Cardiac fibroblast (primary cell): ENCODE measurements around the gene SGSM2.

Source experiments
- DNase-seq, 2 donors: peaks; one replicate each; pipeline versions ENCODE4 v3.0.0 to v3.0.0-alpha.2; 2010; ENCODE audit warnings: low read depth in 2 of 2
- H3K4me3 ChIP-seq, 2 donors: replicated peaks in 1 of 2; 1 replicate in 1 of 2; 2 replicates in 1 of 2; pipeline ENCODE4 v1.5.1; 2011; ENCODE audit warnings: low read depth in 2 of 2, low read length in 2 of 2, mild to moderate bottlenecking in 2 of 2, moderate library complexity in 1 of 2
- CTCF ChIP-seq: IDR thresholded peaks from one replicate; pipeline ENCODE4 v1.5.1; 2011; ENCODE audit warnings: low read depth, mild to moderate bottlenecking, low read length, inconsistent platforms

SGSM2 gene

DNA sequence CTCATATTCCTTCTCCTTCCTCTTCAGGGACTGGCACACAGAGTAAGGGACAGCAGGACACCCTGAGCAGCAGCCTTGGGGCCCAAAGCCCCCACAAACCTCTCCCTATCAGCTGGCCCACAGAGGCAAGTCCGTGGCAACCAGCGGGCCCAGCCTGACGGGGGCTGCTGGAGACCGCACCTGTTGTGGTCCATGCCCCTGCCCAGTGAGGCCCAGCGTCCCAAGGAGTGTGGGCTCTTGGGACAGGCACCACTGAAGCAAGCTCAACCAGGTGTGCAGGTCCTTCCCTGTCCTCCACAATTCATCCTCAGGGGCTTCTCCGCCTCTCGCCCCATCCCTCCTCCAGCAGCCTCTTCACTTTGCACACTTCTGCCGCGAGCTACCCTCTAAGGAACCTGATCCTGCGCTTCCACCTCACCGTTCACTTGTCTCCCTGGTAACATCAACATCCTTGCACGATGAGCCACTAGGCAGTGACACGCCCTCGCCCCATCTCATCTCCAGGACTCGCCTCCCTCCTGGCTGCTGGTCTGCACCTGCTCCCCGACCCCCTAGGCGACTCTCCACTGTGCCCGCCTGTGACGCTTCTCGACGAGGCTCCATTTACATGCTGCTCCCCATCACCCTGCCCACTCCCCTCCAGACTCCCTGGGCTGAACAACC is 50.9 kb downstream of the SGSM2 start:
- no peak overlapping the region for H3K4me3 ChIP-seq
- no peak for TF ChIP-seq CTCF
- DNase-seq, result no peak

DNA sequence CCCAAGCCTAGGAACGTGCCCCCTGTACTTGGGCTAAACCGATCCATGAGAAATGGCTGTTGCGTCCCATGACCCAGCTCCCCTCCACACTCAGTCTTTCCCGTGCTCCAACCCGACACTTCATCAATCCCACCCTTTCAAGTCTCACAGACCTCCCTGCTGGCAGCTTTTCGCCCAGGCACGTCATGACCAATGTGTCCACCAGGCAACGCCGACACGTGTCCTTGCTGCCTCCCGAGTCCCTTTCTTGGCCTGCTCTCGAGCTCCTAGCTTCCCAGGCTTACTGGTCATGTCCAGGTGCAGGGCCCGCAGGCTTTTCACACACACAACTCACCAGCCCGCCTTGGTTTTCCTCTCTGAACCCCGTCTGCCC is 51.4 kb downstream of the SGSM2 start:
- H3K4me3 ChIP-seq, result no peak overlapping the region
- no peak for DNase-seq
- no peak for TF ChIP-seq CTCF

- peak in 1 of 2 donors; percentile 45 for DNase-seq
- H3K4me3 ChIP-seq, result no peak overlapping the region
- no peak for TF ChIP-seq CTCF
These were observed 53.0 kb downstream of the SGSM2 start for GRCh38 chr17:2390199-2390836.

DNA sequence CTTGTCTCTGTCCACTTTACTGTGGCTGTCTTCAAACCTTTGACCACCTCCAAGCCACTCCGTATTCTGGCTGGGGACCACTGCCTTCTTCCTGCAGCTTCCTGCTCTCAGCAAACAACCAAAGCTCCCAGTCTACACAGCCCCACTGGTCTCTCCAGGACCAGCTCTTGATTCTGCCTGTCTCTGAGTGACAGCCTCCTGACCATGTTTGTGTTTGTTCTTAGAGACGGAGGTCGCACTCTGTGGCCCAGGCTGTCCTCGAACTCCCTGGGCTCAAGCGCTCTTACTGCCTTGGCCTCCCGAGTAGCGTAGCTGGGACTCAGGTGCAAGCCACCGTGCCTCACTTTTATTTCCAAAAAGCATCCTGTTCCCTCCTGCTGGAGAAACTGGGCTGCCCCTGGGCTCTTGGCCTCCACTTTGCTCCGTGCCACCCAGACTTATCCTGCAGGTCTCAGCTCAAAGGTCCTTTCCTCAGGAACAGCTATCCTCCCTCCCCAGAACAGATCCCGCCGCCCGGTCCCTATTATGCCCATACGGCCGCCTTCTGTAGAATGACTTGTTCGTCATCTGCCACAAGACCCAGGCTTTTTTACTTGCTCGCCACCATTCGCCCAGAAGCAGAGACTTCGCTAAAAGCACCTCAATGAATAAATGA is 54.4 kb downstream of the SGSM2 start:
- no peak for DNase-seq
- no peak for TF ChIP-seq CTCF
- peak overlapping the region; percentile 32 to 51 for H3K4me3 ChIP-seq

- TF ChIP-seq CTCF, result no peak
- peak overlapping the region; percentile 57 to 60 for H3K4me3 ChIP-seq
- peak; percentile 93 to 98 for DNase-seq
These were observed 55.2 kb downstream of the SGSM2 start for GRCh38 chr17:2392252-2393173.

- no peak for TF ChIP-seq CTCF
- peak overlapping the region; percentile 57 to 60 for H3K4me3 ChIP-seq
- DNase-seq, result peak; percentile 82 to 90
These were observed 56.1 kb downstream of the SGSM2 start for GRCh38 chr17:2393174-2393953.
